Astrocyte (in vitro differentiated cells and primary cell): ENCODE measurements around the gene DAD1. TPM values are rescaled to one million over a fixed set of nuclear protein-coding genes. Genes with fewer than 3 reads are reported as not detected.

Experiments used
- DNase-seq: peaks from one replicate; pipeline ENCODE4 v3.0.0-alpha.2; 2010; ENCODE audit warnings: low read depth
- FAIRE-seq: peaks from 2 replicates; lab custom pipeline; 2011; peaks lifted over from hg19 to GRCh38; lab: Jason Lieb, UNC
- H2AFZ ChIP-seq: 2 replicates; pipeline ENCODE4 v1.6.0; 2012; ENCODE audit warnings: low read depth, low read length, inconsistent platforms
- H3K27ac ChIP-seq: 2 replicates; pipeline ENCODE4 v1.5.1; 2011; ENCODE audit warnings: low read depth, low read length, inconsistent platforms
- H3K27me3 ChIP-seq: 2 replicates; pipeline ENCODE4 v1.6.0; 2011; ENCODE audit warnings: low read length, inconsistent platforms; ENCODE audit not compliant: insufficient read depth
- H3K36me3 ChIP-seq: 2 replicates; pipeline ENCODE4 v1.5.1; 2011; ENCODE audit warnings: low read length, inconsistent platforms; ENCODE audit not compliant: insufficient read depth
- H3K4me1 ChIP-seq: 2 replicates; pipeline ENCODE4 v1.5.1; 2011; ENCODE audit warnings: low read length, inconsistent platforms; ENCODE audit not compliant: insufficient read depth
- H3K4me2 ChIP-seq: 2 replicates; pipeline ENCODE4 v1.6.0; 2012; ENCODE audit warnings: low read length, inconsistent platforms
- H3K4me3 ChIP-seq: 2 replicates; pipeline ENCODE4 v1.5.1; 2011; ENCODE audit warnings: low read depth, mild to moderate bottlenecking, low read length, inconsistent platforms; ENCODE audit not compliant: insufficient read depth
- H3K79me2 ChIP-seq: 2 replicates; pipeline ENCODE4 v1.6.0; 2012; ENCODE audit warnings: mild to moderate bottlenecking, low read length, inconsistent platforms; ENCODE audit not compliant: insufficient read depth
- H3K9ac ChIP-seq: 2 replicates; pipeline ENCODE4 v1.6.0; 2012; ENCODE audit warnings: mild to moderate bottlenecking, low read length, inconsistent platforms
- H3K9me3 ChIP-seq: 2 replicates; pipeline ENCODE4 v1.5.1; 2012; ENCODE audit warnings: low read depth, mild to moderate bottlenecking, low read length, inconsistent platforms; ENCODE audit not compliant: insufficient read depth
- H4K20me1 ChIP-seq: 2 replicates; pipeline ENCODE4 v1.6.0; 2012; ENCODE audit warnings: low read length, inconsistent platforms; ENCODE audit not compliant: insufficient read depth
- H3K27ac Mint-ChIP-seq: one replicate; pipeline ENCODE4 v1.8.0; 2021; ENCODE audit warnings: mild to moderate bottlenecking, mixed read lengths; ENCODE audit not compliant: unreplicated experiment
- H3K27me3 Mint-ChIP-seq: one replicate; pipeline ENCODE4 v1.8.0; 2021; ENCODE audit warnings: low read depth, mixed read lengths; ENCODE audit not compliant: unreplicated experiment
- H3K36me3 Mint-ChIP-seq: one replicate; pipeline ENCODE4 v1.8.0; 2021; ENCODE audit warnings: low read depth, mixed read lengths; ENCODE audit not compliant: unreplicated experiment
- H3K4me1 Mint-ChIP-seq: one replicate; pipeline ENCODE4 v1.8.0; 2021; ENCODE audit warnings: low read depth, mixed read lengths; ENCODE audit not compliant: unreplicated experiment
- H3K4me3 Mint-ChIP-seq: one replicate; pipeline ENCODE4 v1.8.0; 2021; ENCODE audit warnings: mild to moderate bottlenecking, moderate library complexity, mixed read lengths; ENCODE audit not compliant: unreplicated experiment
- H3K9me3 Mint-ChIP-seq: one replicate; pipeline ENCODE4 v1.8.0; 2021; ENCODE audit warnings: mild to moderate bottlenecking, mixed read lengths; ENCODE audit not compliant: unreplicated experiment
- EZH2 ChIP-seq: IDR thresholded peaks from 2 replicates; pipeline ENCODE4 v1.6.1; 2012; ENCODE audit warnings: mild to moderate bottlenecking, low read length, inconsistent platforms; ENCODE audit not compliant: insufficient read depth
- total RNA-seq: library from RNA; stranded (reverse); gene quantifications from 2 replicates; pipeline ENCODE4 v1.2.1, GENCODE V29; 2021
- TF ChIP-seq, protein P1 (sequence below): IDR thresholded peaks from 2 replicates; pipeline ENCODE4 v1.5.1; 2011; ENCODE audit warnings: low read depth, mild to moderate bottlenecking, inconsistent platforms, low read length, moderate library complexity; ENCODE audit not compliant: insufficient read depth

Gene DAD1
- total RNA-seq, 1 donor from 2014 or later: 302 TPM

DNA sequence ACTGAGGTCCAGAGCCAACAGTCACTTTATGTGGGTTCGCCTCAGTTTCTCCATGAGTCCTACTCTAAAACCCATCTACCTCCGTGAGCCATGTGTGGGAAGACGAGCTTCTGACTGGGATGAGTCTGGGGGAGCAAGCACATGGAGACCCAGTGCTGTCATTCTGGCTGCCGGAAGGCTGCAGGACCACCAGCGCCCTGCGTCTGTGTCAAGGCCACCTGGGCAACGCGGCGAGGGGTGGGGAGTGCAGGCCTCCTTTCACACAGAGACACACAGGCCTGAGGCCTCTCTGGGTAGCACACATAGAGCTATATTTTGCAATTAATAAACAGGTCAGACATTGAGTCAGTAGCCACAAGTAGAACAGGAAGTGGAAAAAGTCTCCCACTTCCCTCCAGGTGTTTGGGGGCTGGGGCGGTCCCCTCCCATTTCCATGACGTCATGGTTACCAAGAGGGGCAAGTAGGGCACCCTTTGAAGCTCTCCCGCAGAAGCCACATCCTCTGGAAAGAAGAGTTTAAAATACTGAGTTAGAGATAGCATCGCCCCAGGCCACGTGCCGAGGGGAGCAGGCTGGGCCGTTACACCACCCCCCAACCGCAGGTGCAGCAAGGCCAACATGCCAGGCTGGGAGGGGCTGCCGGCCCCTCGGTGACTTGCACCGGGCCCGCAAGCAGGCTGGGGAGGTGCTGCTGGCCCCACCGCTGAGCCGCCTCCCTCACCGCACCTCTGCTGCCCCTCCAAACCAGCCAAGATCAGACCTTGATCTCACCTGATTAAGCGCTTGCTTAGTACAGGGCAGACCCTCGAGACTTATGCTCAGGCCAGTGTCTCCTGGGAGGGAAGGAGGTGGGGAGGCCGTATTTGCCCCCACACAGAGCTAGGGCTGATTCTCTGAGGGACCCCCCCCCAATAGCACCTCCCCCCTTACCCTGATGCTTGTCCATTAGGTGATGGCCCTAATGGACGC lies 32.7 kb downstream of the DAD1 start:
- Histone ChIP-seq H4K20me1 (no peaks in the 10 kb centered on the region), H3K79me2 (no peaks in the 10 kb centered on the region), H3K4me2 (peak overlapping the region; percentile 86), H3K27me3 (no peaks in the 10 kb centered on the region), H3K36me3 (no peaks in the 10 kb centered on the region), H3K4me3 (peak overlapping the region; percentile 30), H3K27ac (peak overlapping the region; percentile 57), H3K9ac (peak overlapping the region; percentile 77), H2AFZ (peak overlapping the region; percentile 70), H3K9me3 (no peaks in the 10 kb centered on the region), H3K4me1 (peaks cover 24% of the 10 kb centered on the region)
- H3K4me1 Mint-ChIP-seq: peaks cover 23% of the 10 kb centered on the region
- peaks cover 2% of the 10 kb centered on the region for H3K36me3 Mint-ChIP-seq
- H3K9me3 Mint-ChIP-seq: no peaks in the 10 kb centered on the region
- FAIRE-seq: no peak
- H3K4me3 Mint-ChIP-seq: no peak overlapping the region
- H3K27ac Mint-ChIP-seq: peak overlapping the region; percentile 62
- DNase-seq: peak; percentile 94
- TF ChIP-seq, protein P1, sequence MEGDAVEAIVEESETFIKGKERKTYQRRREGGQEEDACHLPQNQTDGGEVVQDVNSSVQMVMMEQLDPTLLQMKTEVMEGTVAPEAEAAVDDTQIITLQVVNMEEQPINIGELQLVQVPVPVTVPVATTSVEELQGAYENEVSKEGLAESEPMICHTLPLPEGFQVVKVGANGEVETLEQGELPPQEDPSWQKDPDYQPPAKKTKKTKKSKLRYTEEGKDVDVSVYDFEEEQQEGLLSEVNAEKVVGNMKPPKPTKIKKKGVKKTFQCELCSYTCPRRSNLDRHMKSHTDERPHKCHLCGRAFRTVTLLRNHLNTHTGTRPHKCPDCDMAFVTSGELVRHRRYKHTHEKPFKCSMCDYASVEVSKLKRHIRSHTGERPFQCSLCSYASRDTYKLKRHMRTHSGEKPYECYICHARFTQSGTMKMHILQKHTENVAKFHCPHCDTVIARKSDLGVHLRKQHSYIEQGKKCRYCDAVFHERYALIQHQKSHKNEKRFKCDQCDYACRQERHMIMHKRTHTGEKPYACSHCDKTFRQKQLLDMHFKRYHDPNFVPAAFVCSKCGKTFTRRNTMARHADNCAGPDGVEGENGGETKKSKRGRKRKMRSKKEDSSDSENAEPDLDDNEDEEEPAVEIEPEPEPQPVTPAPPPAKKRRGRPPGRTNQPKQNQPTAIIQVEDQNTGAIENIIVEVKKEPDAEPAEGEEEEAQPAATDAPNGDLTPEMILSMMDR: no peak
- TF ChIP-seq EZH2: no peak
- H3K27me3 Mint-ChIP-seq: no peaks in the 10 kb centered on the region

DNA sequence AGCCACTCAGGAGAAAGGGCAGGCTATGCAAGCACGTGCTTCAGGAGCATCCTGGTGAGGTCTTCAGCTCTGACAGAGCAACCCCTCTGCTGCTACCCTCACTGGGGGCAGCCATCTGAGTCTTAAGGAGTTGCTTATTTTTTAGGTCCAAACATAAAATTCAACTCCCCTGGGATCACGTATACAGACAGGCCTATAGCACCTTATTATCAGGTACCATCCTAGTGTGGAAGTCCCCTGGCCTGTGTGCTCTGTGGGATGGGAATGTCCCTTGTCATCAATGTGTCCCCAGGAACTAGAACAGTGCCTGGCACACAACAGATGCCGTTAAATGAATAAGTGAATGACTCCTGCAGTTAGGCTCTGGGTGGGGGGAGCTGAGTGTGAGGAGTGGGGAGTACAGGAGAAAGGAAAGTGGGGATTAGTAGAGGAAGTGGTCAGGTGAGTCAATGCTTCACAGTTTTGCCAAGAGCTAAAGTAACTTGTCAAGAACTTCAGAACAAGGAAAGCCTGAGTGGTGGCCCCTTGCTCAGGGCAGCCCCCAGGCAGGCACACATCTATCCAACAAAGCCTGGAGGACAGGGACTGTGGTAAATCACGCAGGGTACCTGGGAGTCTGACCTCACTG lies 33.5 kb downstream of the DAD1 start:
- Histone ChIP-seq H3K9ac (peak overlapping the region; percentile 31), H2AFZ (no peak overlapping the region), H3K4me2 (peak overlapping the region; percentile 86), H4K20me1 (no peaks in the 10 kb centered on the region), H3K9me3 (no peaks in the 10 kb centered on the region), H3K27ac (peak overlapping the region; percentile 36), H3K4me3 (no peak overlapping the region), H3K27me3 (no peaks in the 10 kb centered on the region), H3K36me3 (no peaks in the 10 kb centered on the region), H3K4me1 (peaks cover 29% of the 10 kb centered on the region), H3K79me2 (no peaks in the 10 kb centered on the region)
- Mint-ChIP-seq H3K36me3 (peaks cover 2% of the 10 kb centered on the region), H3K9me3 (no peaks in the 10 kb centered on the region), H3K27me3 (no peaks in the 10 kb centered on the region), H3K4me1 (peaks cover 30% of the 10 kb centered on the region), H3K27ac (peak overlapping the region; percentile 62), H3K4me3 (no peak overlapping the region)
- TF ChIP-seq EZH2: no peak
- TF ChIP-seq, protein P1: no peak
- FAIRE-seq: no peak
- peak; percentile 64 for DNase-seq
